GM12878 (cell line): ENCODE measurements around the gene GATA3.

ENCODE experiments used
- DPF2 ChIP-seq: fragments of 450-650 bp; IDR thresholded peaks from 2 replicates; pipeline ENCODE4 v1.6.1; 2017; ENCODE audit warnings: mild to moderate bottlenecking
- EZH2 ChIP-seq: IDR thresholded peaks from 2 replicates; pipeline ENCODE4 v1.6.1; 2012; ENCODE audit warnings: low read depth, mild to moderate bottlenecking, control low read depth, inconsistent platforms, low read length, borderline replicate concordance; ENCODE audit not compliant: control insufficient read depth
- HDAC2 ChIP-seq: fragments of 200-600 bp; sonication (generic); IDR thresholded peaks from 2 replicates; pipeline ENCODE4 v1.6.1; 2017
- HDGF ChIP-seq: fragments of 450-650 bp; IDR thresholded peaks from 2 replicates; pipeline ENCODE4 v1.6.1; 2016; ENCODE audit warnings: antibody characterized with exemption
- POLR2A ChIP-seq: IDR thresholded peaks from 2 replicates; pipeline ENCODE4 v1.6.1; 2011; ENCODE audit warnings: low read depth, mild to moderate bottlenecking, low read length
- POLR2AphosphoS2 ChIP-seq: IDR thresholded peaks from 2 replicates; pipeline ENCODE4 v1.6.1; 2011; ENCODE audit warnings: low read depth, mild to moderate bottlenecking, low read length, improper control_type of control experiment, moderate library complexity
- TF ChIP-seq, protein P1 (sequence below), 3 experiments: IDR thresholded peaks in 2 of 3; conservative IDR thresholded peaks in 1 of 3; 2 replicates each; pipeline ENCODE4 v1.5.1; 2011; ENCODE audit warnings: low read depth in 3 of 3, low read length in 3 of 3, mild to moderate bottlenecking in 3 of 3, control low read depth in 2 of 3, moderate library complexity in 2 of 3, inconsistent platforms in 1 of 3, mixed read lengths in 1 of 3; ENCODE audit not compliant: control insufficient read depth in 2 of 3, insufficient read depth in 1 of 3; ENCODE audit errors: extremely low read depth in 1 of 3

GRCh38 chr10:8034466-8035005, 20.0 kb upstream of the GATA3 start:
- TF ChIP-seq, protein P1, sequence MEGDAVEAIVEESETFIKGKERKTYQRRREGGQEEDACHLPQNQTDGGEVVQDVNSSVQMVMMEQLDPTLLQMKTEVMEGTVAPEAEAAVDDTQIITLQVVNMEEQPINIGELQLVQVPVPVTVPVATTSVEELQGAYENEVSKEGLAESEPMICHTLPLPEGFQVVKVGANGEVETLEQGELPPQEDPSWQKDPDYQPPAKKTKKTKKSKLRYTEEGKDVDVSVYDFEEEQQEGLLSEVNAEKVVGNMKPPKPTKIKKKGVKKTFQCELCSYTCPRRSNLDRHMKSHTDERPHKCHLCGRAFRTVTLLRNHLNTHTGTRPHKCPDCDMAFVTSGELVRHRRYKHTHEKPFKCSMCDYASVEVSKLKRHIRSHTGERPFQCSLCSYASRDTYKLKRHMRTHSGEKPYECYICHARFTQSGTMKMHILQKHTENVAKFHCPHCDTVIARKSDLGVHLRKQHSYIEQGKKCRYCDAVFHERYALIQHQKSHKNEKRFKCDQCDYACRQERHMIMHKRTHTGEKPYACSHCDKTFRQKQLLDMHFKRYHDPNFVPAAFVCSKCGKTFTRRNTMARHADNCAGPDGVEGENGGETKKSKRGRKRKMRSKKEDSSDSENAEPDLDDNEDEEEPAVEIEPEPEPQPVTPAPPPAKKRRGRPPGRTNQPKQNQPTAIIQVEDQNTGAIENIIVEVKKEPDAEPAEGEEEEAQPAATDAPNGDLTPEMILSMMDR (IDR thresholded peaks at IDR 0.05 in 2 of 3, conservative IDR thresholded peaks at IDR 0.05 in 1 of 3; ENCODE audit: control insufficient read depth in 2 of 3, extremely low read depth in 1 of 3, insufficient read depth in 1 of 3, low read depth in 3 of 3, low read length in 3 of 3): no peak
- TF ChIP-seq HDGF: no peak
- TF ChIP-seq POLR2A: no peak
- no peak for TF ChIP-seq HDAC2
- no peak for TF ChIP-seq EZH2
- TF ChIP-seq POLR2AphosphoS2: no peak
- no peak for TF ChIP-seq DPF2
